ENCODE results near the gene PCDHB11. TPM values are rescaled to one million over a fixed set of nuclear protein-coding genes. Genes with fewer than 3 reads are reported as not detected.
"Not testable (repeated sequence)": the region's sequence is repeated elsewhere in the genome, so short reads cannot be mapped to it uniquely, and the experiment has no call there.

Gene PCDHB11
- polyA plus RNA-seq, 3 donors, result not detected

GRCh38 chr5:141175933-141176332, 23.5 kb upstream of the PCDHB11 start:
- peaks cover 47 to 66% of the 10 kb centered on the region in 2 donors for H3K9me3 ChIP-seq (replicated peaks in 1 of 2; ENCODE audit: control insufficient read depth in 1 of 2, insufficient read depth in 1 of 2, low read length in 2 of 2)
- H2AFZ ChIP-seq (ENCODE audit: insufficient read depth, low read depth, low read length, poor library complexity, severe bottlenecking), result no peak overlapping the region
- H3K36me3 ChIP-seq (replicated peaks in 1 of 2; ENCODE audit: control insufficient read depth in 1 of 2, insufficient read depth in 2 of 2, low read length in 2 of 2), result no peaks in the 10 kb centered on the region
- no peaks in the 10 kb centered on the region for H3K79me2 ChIP-seq (ENCODE audit: insufficient read depth, low read length)
- H3K4me1 ChIP-seq (ENCODE audit: control insufficient read depth in 1 of 2, insufficient read depth in 2 of 2, low read length in 2 of 2), result no peaks in the 10 kb centered on the region
- no CpG with 5 or more reads among the region's 1 CpG for WGBS (ENCODE audit: insufficient coverage)
- Mint-ChIP-seq H3K36me3 (peaks cover 0 to 2% of the 10 kb centered on the region in 2 donors), H3K9me3 (peaks cover 23 to 39% (median 32%) of the 10 kb centered on the region in 7 donors), H3K4me3 (no peak overlapping the region), H3K27ac (no peak overlapping the region), H3K27me3 (ENCODE audit: low read depth in 3 of 3) (peaks cover 2 to 15% (median 10%) of the 10 kb centered on the region in 3 donors), H3K4me1 (no peaks in the 10 kb centered on the region)
- intact Hi-C loops (cut with micrococcal nuclease), result no loop called here
- TF ChIP-seq CTCF (IDR thresholded peaks at IDR 0.05), result no peak
- no peak overlapping the region for H3K9ac ChIP-seq (ENCODE audit: insufficient read depth, low read length, poor library complexity, severe bottlenecking)
- H3K27me3 ChIP-seq (ENCODE audit: control insufficient read depth in 2 of 2, insufficient read depth in 2 of 2, low read length in 2 of 2), result peaks cover 8 to 9% of the 10 kb centered on the region in 2 donors
- H4K20me1 ChIP-seq (ENCODE audit: insufficient read depth, low read length), result no peaks in the 10 kb centered on the region
- H3K4me3 ChIP-seq (replicated peaks in 1 of 3; ENCODE audit: low read depth in 2 of 3, low read length in 3 of 3), result no peak overlapping the region
- DNase-seq, result no peak
- H3K4me2 ChIP-seq (replicated peaks; ENCODE audit: extremely low read depth, low read length, poor library complexity, severe bottlenecking), result no peak overlapping the region
- H3K27ac ChIP-seq (ENCODE audit: low read depth in 1 of 2, low read length in 2 of 2), result no peak overlapping the region

- H3K79me2 ChIP-seq (ENCODE audit: insufficient read depth, low read length); H3K27ac ChIP-seq (ENCODE audit: low read depth in 1 of 2, low read length in 2 of 2); H3K4me3 ChIP-seq (replicated peaks in 1 of 3; ENCODE audit: low read depth in 2 of 3, low read length in 3 of 3); H3K4me1 ChIP-seq (ENCODE audit: control insufficient read depth in 1 of 2, insufficient read depth in 2 of 2, low read length in 2 of 2); H4K20me1 ChIP-seq (ENCODE audit: insufficient read depth, low read length); H3K4me3 Mint-ChIP-seq; H3K4me1 Mint-ChIP-seq; DNase-seq; H3K4me2 ChIP-seq (replicated peaks; ENCODE audit: extremely low read depth, low read length, poor library complexity, severe bottlenecking); H3K36me3 ChIP-seq (replicated peaks in 1 of 2; ENCODE audit: control insufficient read depth in 1 of 2, insufficient read depth in 2 of 2, low read length in 2 of 2); H3K36me3 Mint-ChIP-seq; H3K27ac Mint-ChIP-seq; intact Hi-C loops (cut with micrococcal nuclease); H2AFZ ChIP-seq (ENCODE audit: insufficient read depth, low read depth, low read length, poor library complexity, severe bottlenecking); H3K9ac ChIP-seq (ENCODE audit: insufficient read depth, low read length, poor library complexity, severe bottlenecking): not testable (repeated sequence)
- H3K27me3 ChIP-seq (ENCODE audit: control insufficient read depth in 2 of 2, insufficient read depth in 2 of 2, low read length in 2 of 2), result peaks cover 8 to 14% of the 10 kb centered on the region in 2 donors
- peaks cover 53 to 69% of the 10 kb centered on the region in 2 donors for H3K9me3 ChIP-seq (replicated peaks in 1 of 2; ENCODE audit: control insufficient read depth in 1 of 2, insufficient read depth in 1 of 2, low read length in 2 of 2)
- no CpG with 5 or more reads among the region's 18 CpGs for WGBS (ENCODE audit: insufficient coverage)
- Mint-ChIP-seq H3K27me3 (ENCODE audit: low read depth in 3 of 3) (peaks cover 2 to 21% (median 10%) of the 10 kb centered on the region in 3 donors), H3K9me3 (peaks cover 18 to 39% (median 38%) of the 10 kb centered on the region in 7 donors)
Observed at GRCh38 chr5:141177577-141178191, 21.7 kb upstream of the PCDHB11 start, which contains the start of gene PCDHB8. Gene PCDHB8, plus strand, starts transcription at chr5:141177790. Its CDS starts 245 bp downstream, at chr5:141178035.

- H3K4me1 Mint-ChIP-seq; H3K4me3 Mint-ChIP-seq; DNase-seq; H3K27ac ChIP-seq (ENCODE audit: low read depth in 1 of 2, low read length in 2 of 2); H4K20me1 ChIP-seq (ENCODE audit: insufficient read depth, low read length); H3K9ac ChIP-seq (ENCODE audit: insufficient read depth, low read length, poor library complexity, severe bottlenecking); H3K36me3 ChIP-seq (replicated peaks in 1 of 2; ENCODE audit: control insufficient read depth in 1 of 2, insufficient read depth in 2 of 2, low read length in 2 of 2); H3K36me3 Mint-ChIP-seq; H2AFZ ChIP-seq (ENCODE audit: insufficient read depth, low read depth, low read length, poor library complexity, severe bottlenecking); H3K4me2 ChIP-seq (replicated peaks; ENCODE audit: extremely low read depth, low read length, poor library complexity, severe bottlenecking); H3K79me2 ChIP-seq (ENCODE audit: insufficient read depth, low read length); H3K4me3 ChIP-seq (replicated peaks in 1 of 3; ENCODE audit: low read depth in 2 of 3, low read length in 3 of 3); H3K4me1 ChIP-seq (ENCODE audit: control insufficient read depth in 1 of 2, insufficient read depth in 2 of 2, low read length in 2 of 2); intact Hi-C loops (cut with micrococcal nuclease); H3K27ac Mint-ChIP-seq: not testable (repeated sequence)
- H3K9me3 Mint-ChIP-seq, result peaks cover 14 to 35% (median 32%) of the 10 kb centered on the region in 7 donors
- Histone ChIP-seq H3K27me3 (ENCODE audit: control insufficient read depth in 2 of 2, insufficient read depth in 2 of 2, low read length in 2 of 2) (peaks cover 8 to 16% of the 10 kb centered on the region in 2 donors), H3K9me3 (replicated peaks in 1 of 2; ENCODE audit: control insufficient read depth in 1 of 2, insufficient read depth in 1 of 2, low read length in 2 of 2) (peaks cover 46 to 65% of the 10 kb centered on the region in 2 donors)
- whole genome bisulfite sequencing (ENCODE audit: insufficient coverage), result 52% methylated on average over 8 of the region's 39 CpGs
- H3K27me3 Mint-ChIP-seq (ENCODE audit: low read depth in 3 of 3), result peaks cover 2 to 25% (median 9%) of the 10 kb centered on the region in 3 donors
Observed at GRCh38 chr5:141179371-141179770, 20.1 kb upstream of the PCDHB11 start.

- H3K4me1 ChIP-seq (ENCODE audit: control insufficient read depth in 1 of 2, insufficient read depth in 2 of 2, low read length in 2 of 2); H3K27ac ChIP-seq (ENCODE audit: low read depth in 1 of 2, low read length in 2 of 2); H3K36me3 ChIP-seq (replicated peaks in 1 of 2; ENCODE audit: control insufficient read depth in 1 of 2, insufficient read depth in 2 of 2, low read length in 2 of 2); H3K4me1 Mint-ChIP-seq; H3K36me3 Mint-ChIP-seq; H3K9ac ChIP-seq (ENCODE audit: insufficient read depth, low read length, poor library complexity, severe bottlenecking); H3K4me2 ChIP-seq (replicated peaks; ENCODE audit: extremely low read depth, low read length, poor library complexity, severe bottlenecking); H3K27ac Mint-ChIP-seq; intact Hi-C loops (cut with micrococcal nuclease); H4K20me1 ChIP-seq (ENCODE audit: insufficient read depth, low read length); H3K79me2 ChIP-seq (ENCODE audit: insufficient read depth, low read length); H3K4me3 ChIP-seq (replicated peaks in 1 of 3; ENCODE audit: low read depth in 2 of 3, low read length in 3 of 3); H2AFZ ChIP-seq (ENCODE audit: insufficient read depth, low read depth, low read length, poor library complexity, severe bottlenecking); DNase-seq; H3K4me3 Mint-ChIP-seq: not testable (repeated sequence)
- peaks cover 14 to 38% (median 31%) of the 10 kb centered on the region in 7 donors for H3K9me3 Mint-ChIP-seq
- H3K27me3 Mint-ChIP-seq (ENCODE audit: low read depth in 3 of 3), result peaks cover 4 to 28% (median 12%) of the 10 kb centered on the region in 3 donors
- 34% methylated on average over 16 of the region's 32 CpGs for WGBS (ENCODE audit: insufficient coverage)
- Histone ChIP-seq H3K27me3 (ENCODE audit: control insufficient read depth in 2 of 2, insufficient read depth in 2 of 2, low read length in 2 of 2) (peaks cover 8 to 20% of the 10 kb centered on the region in 2 donors), H3K9me3 (replicated peaks in 1 of 2; ENCODE audit: control insufficient read depth in 1 of 2, insufficient read depth in 1 of 2, low read length in 2 of 2) (peaks cover 45 to 60% of the 10 kb centered on the region in 2 donors)
Observed at GRCh38 chr5:141179876-141180275, 19.6 kb upstream of the PCDHB11 start.
